HCT116 (cell line): ENCODE data around the gene G2E3.

ENCODE experiments used
- POLR2A ChIP-seq: IDR thresholded peaks from 2 replicates; pipeline ENCODE4 v1.7.0; 2011; ENCODE audit warnings: borderline replicate concordance; ENCODE audit not compliant: insufficient read depth, insufficient read length; ENCODE audit errors: extremely low read depth
- POLR2AphosphoS5 ChIP-seq: IDR thresholded peaks from 2 replicates; pipeline ENCODE4 v1.6.1; 2011; ENCODE audit warnings: mild to moderate bottlenecking, low read depth, low read length, moderate library complexity
- RAD21 ChIP-seq: IDR thresholded peaks from 2 replicates; pipeline ENCODE4 v1.6.1; 2012; ENCODE audit warnings: low read depth, mild to moderate bottlenecking
- TF ChIP-seq, protein P1 (sequence below), 3 experiments: fragments of 200-600 bp in 1 of 3; sonication (generic) in 1 of 3; IDR thresholded peaks in 2 of 3; conservative IDR thresholded peaks in 1 of 3; 2 replicates each; pipeline ENCODE4 v1.5.1; 2012 to 2017; ENCODE audit warnings: low read depth in 2 of 3, low read length in 2 of 3, antibody characterized with exemption in 1 of 3, borderline replicate concordance in 1 of 3, control low read depth in 1 of 3, mild to moderate bottlenecking in 1 of 3, mixed read lengths in 1 of 3, mixed run types in 1 of 3, moderate library complexity in 1 of 3; ENCODE audit not compliant: insufficient read depth in 1 of 3
- TF ChIP-seq, protein P2 (sequence below): IDR thresholded peaks from 2 replicates; pipeline ENCODE4 v1.6.1; 2012; ENCODE audit warnings: low read depth
- TF ChIP-seq, protein P3 (sequence below): IDR thresholded peaks from 2 replicates; pipeline ENCODE4 v1.6.1; 2012

DNA sequence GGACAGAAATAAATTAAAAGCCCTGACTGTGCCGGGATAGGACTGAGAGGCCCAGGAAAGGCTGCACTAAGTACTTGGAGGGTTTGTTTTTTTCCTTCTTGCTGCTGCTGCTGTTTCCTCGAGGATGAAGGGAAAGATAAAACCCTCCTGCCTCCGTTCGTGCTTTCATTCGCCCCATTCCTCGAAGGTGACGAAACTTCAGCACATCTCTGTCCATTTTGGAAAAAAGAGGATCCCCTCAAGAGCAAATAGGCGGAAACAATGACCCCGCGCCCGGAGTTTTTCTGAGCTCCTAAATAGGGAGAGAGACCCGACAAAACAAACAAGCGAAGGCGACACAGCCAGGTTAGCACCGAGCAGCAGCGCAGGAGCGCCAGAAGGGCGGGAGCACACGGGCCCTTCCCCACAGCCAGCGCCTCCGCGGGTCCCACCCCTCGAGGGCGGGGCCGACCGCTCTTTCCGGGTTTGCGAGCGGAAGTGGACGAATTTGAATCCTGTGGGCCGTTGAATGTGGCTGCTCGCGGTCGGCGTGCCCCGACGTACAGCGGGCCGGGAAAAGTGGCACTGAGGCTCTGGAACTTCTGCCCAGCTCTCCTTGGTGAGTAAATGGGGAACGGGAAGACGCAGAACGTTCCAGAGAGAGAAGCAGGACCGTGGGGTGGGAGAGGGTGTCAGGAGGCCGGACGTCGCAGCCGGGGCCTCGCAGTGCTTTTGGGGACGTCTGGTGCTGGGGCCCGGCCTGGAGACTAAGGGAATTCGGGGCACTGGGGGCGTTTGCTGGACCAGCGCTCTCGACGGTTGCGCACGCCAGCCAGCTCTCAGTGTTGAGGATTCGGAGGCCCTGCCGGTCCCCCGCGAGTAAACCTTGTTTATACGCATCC lies at the start of gene G2E3:
- TF ChIP-seq, protein P1, sequence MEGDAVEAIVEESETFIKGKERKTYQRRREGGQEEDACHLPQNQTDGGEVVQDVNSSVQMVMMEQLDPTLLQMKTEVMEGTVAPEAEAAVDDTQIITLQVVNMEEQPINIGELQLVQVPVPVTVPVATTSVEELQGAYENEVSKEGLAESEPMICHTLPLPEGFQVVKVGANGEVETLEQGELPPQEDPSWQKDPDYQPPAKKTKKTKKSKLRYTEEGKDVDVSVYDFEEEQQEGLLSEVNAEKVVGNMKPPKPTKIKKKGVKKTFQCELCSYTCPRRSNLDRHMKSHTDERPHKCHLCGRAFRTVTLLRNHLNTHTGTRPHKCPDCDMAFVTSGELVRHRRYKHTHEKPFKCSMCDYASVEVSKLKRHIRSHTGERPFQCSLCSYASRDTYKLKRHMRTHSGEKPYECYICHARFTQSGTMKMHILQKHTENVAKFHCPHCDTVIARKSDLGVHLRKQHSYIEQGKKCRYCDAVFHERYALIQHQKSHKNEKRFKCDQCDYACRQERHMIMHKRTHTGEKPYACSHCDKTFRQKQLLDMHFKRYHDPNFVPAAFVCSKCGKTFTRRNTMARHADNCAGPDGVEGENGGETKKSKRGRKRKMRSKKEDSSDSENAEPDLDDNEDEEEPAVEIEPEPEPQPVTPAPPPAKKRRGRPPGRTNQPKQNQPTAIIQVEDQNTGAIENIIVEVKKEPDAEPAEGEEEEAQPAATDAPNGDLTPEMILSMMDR (IDR thresholded peaks at IDR 0.05 in 2 of 3, conservative IDR thresholded peaks at IDR 0.05 in 1 of 3; ENCODE audit: borderline replicate concordance in 1 of 3, insufficient read depth in 1 of 3, low read depth in 2 of 3, low read length in 2 of 3): no peak
- TF ChIP-seq, protein P2, sequence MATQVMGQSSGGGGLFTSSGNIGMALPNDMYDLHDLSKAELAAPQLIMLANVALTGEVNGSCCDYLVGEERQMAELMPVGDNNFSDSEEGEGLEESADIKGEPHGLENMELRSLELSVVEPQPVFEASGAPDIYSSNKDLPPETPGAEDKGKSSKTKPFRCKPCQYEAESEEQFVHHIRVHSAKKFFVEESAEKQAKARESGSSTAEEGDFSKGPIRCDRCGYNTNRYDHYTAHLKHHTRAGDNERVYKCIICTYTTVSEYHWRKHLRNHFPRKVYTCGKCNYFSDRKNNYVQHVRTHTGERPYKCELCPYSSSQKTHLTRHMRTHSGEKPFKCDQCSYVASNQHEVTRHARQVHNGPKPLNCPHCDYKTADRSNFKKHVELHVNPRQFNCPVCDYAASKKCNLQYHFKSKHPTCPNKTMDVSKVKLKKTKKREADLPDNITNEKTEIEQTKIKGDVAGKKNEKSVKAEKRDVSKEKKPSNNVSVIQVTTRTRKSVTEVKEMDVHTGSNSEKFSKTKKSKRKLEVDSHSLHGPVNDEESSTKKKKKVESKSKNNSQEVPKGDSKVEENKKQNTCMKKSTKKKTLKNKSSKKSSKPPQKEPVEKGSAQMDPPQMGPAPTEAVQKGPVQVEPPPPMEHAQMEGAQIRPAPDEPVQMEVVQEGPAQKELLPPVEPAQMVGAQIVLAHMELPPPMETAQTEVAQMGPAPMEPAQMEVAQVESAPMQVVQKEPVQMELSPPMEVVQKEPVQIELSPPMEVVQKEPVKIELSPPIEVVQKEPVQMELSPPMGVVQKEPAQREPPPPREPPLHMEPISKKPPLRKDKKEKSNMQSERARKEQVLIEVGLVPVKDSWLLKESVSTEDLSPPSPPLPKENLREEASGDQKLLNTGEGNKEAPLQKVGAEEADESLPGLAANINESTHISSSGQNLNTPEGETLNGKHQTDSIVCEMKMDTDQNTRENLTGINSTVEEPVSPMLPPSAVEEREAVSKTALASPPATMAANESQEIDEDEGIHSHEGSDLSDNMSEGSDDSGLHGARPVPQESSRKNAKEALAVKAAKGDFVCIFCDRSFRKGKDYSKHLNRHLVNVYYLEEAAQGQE: no peak
- no peak for TF ChIP-seq RAD21
- peak; percentile 87 for TF ChIP-seq POLR2AphosphoS5
- TF ChIP-seq, protein P3, sequence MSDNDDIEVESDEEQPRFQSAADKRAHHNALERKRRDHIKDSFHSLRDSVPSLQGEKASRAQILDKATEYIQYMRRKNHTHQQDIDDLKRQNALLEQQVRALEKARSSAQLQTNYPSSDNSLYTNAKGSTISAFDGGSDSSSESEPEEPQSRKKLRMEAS: peak; percentile 85
- peak; percentile 64 for TF ChIP-seq POLR2A
